Endothelial cell (in vitro differentiated cells): ENCODE data around the gene DEFB112. TPM values are rescaled to one million over a fixed set of nuclear protein-coding genes. Genes with fewer than 3 reads are reported as not detected.

Experiments
- DNase-seq: peaks from one replicate; pipeline ENCODE4 v3.0.0; 2021; ENCODE audit warnings: low spot score
- H3K27ac Mint-ChIP-seq: one replicate; pipeline ENCODE4 v1.8.0; 2021; ENCODE audit warnings: mixed read lengths, inconsistent platforms; ENCODE audit not compliant: unreplicated experiment
- H3K27me3 Mint-ChIP-seq: one replicate; pipeline ENCODE4 v1.8.0; 2021; ENCODE audit warnings: mild to moderate bottlenecking, moderate library complexity, mixed read lengths, inconsistent platforms; ENCODE audit not compliant: unreplicated experiment
- H3K36me3 Mint-ChIP-seq: one replicate; pipeline ENCODE4 v1.8.0; 2021; ENCODE audit warnings: mild to moderate bottlenecking, low read depth, mixed read lengths, inconsistent platforms; ENCODE audit not compliant: unreplicated experiment
- H3K4me1 Mint-ChIP-seq: one replicate; pipeline ENCODE4 v1.8.0; 2021; ENCODE audit warnings: mild to moderate bottlenecking, mixed read lengths, inconsistent platforms; ENCODE audit not compliant: unreplicated experiment
- H3K4me3 Mint-ChIP-seq: one replicate; pipeline ENCODE4 v1.8.0; 2021; ENCODE audit warnings: mild to moderate bottlenecking, mixed read lengths, inconsistent platforms; ENCODE audit not compliant: unreplicated experiment
- H3K9me3 Mint-ChIP-seq: one replicate; pipeline ENCODE4 v1.8.0; 2021; ENCODE audit warnings: mixed read lengths, inconsistent platforms; ENCODE audit not compliant: unreplicated experiment
- CTCF ChIP-seq: fragments of 200-600 bp; sonication (generic); IDR thresholded peaks from one replicate; pipeline ENCODE4 v1.5.0; 2021; ENCODE audit warnings: antibody characterized with exemption; ENCODE audit not compliant: unreplicated experiment
- total RNA-seq: library from RNA; stranded (reverse); fragmentation: NEBNext Ultra II Directional; extraction: Animal tissue kit (Norgen Biotek cat#: 25700); gene quantifications from one replicate; pipeline ENCODE4 v1.2.1, GENCODE V29; 2021; ENCODE audit not compliant: unreplicated experiment

Gene DEFB112
- total RNA-seq, 1 donor from 2014 or later, result not detected

DNA sequence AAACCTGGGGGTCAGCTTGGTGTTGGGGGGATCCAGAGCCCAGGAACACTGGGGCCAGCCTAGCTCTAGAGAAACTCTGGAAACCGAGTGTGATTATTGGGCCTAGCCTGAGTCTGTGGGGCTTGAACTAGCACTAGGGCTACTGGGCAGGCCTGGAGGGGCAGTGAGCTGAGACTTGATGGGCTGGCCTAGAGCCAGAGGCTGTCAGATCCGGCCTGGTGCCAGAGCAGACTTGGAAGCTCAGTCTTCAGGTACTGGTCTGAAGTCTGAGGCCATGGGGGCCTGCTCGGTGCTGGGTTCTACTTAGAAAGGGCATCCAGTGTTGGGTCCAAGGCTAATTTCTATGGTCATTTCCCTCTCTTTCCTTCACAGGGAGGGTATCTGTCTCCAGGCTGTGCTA is 2.7 kb downstream of the DEFB112 start:
- no peak for TF ChIP-seq CTCF
- H3K4me3 Mint-ChIP-seq, result no peak overlapping the region
- H3K4me1 Mint-ChIP-seq, result no peaks in the 10 kb centered on the region
- no peak overlapping the region for H3K27ac Mint-ChIP-seq
- no peaks in the 10 kb centered on the region for H3K9me3 Mint-ChIP-seq
- H3K36me3 Mint-ChIP-seq, result no peaks in the 10 kb centered on the region
- no peaks in the 10 kb centered on the region for H3K27me3 Mint-ChIP-seq
- no peak for DNase-seq

DNA sequence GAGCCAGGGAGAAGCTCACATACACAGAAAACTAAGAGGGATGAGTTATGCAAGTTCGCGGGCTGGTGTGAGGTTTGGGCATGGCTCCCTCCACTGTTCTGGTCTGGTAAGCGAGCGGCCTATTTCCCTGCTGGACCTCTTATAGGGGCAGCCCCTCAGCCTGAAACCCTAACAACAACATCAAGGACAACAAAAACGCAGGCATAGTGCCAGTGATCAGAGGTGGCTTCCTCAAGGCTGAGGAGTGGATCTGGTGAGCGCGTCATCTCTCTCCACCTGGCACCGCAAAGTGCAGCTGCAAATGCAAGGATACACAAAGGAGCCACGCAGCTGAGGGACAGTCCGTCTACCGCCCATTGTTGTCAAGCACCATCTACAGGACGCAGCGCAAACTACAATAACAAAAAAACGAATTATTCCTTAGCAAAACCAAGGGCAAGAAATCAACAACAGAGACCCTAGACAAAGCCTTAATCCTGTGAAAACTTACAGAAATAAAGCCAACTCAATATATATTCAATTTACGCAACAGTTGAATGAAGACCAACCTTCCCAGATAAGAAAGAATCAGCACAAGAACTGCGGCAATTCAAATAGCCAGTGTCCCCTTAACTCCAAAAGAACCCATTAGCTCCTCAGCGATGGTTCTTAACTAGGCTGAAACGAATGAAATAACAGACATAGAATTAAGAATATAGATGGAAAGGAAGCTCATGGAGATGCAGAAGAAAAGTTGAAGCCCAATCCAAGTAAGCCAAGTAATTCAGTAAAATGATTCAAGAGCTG is 18.8 kb downstream of the DEFB112 start:
- H3K9me3 Mint-ChIP-seq, result no peaks in the 10 kb centered on the region
- TF ChIP-seq CTCF, result peak; percentile 55
- no peaks in the 10 kb centered on the region for H3K36me3 Mint-ChIP-seq
- peak; percentile 64 for DNase-seq
- H3K27ac Mint-ChIP-seq, result peak overlapping the region; percentile 48
- no peaks in the 10 kb centered on the region for H3K4me1 Mint-ChIP-seq
- H3K4me3 Mint-ChIP-seq, result no peak overlapping the region
- H3K27me3 Mint-ChIP-seq, result no peaks in the 10 kb centered on the region

GRCh38 chr6:50030350-50030749 is 19.4 kb downstream of the DEFB112 start:
- H3K27ac Mint-ChIP-seq, result no peak overlapping the region
- no peaks in the 10 kb centered on the region for H3K36me3 Mint-ChIP-seq
- H3K4me3 Mint-ChIP-seq, result no peak overlapping the region
- TF ChIP-seq CTCF, result no peak
- H3K4me1 Mint-ChIP-seq, result no peaks in the 10 kb centered on the region
- no peaks in the 10 kb centered on the region for H3K9me3 Mint-ChIP-seq
- H3K27me3 Mint-ChIP-seq, result no peaks in the 10 kb centered on the region
- DNase-seq, result no peak

DNA sequence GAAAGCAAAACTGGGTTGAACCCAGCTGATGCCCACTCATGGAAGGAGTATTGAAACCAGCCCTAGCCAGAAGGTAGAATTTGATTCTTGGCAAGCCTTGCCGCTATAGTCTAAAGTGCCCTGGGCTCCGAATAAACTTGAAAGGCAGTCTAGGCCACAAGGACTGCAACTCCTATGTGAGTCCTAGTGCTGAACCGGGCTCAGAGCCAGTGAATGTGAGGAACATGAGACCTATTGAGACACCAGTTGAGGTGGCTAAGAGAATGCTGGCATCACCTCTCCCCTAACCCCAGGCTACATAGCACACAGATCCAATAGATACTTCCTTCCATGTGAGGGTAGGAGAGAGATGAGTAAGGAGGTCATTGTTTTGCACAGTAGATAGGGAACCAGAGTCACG is 24.5 kb downstream of the DEFB112 start:
- H3K9me3 Mint-ChIP-seq, result no peaks in the 10 kb centered on the region

More for the DNA sequence above, 24.5 kb downstream of the DEFB112 start:
- no peak overlapping the region for H3K4me3 Mint-ChIP-seq
- no peak for DNase-seq
- no peak for TF ChIP-seq CTCF
- H3K4me1 Mint-ChIP-seq, result no peaks in the 10 kb centered on the region
- no peak overlapping the region for H3K27ac Mint-ChIP-seq
- H3K27me3 Mint-ChIP-seq, result no peaks in the 10 kb centered on the region
- no peaks in the 10 kb centered on the region for H3K36me3 Mint-ChIP-seq
